ENCODE data around the gene SRGAP2. TPM values are rescaled to one million over a fixed set of nuclear protein-coding genes. Genes with fewer than 3 reads are reported as not detected.
"Not testable (repeated sequence)": the region's sequence is repeated elsewhere in the genome, so short reads cannot be mapped to it uniquely, and the experiment has no call there.

The SRGAP2 gene
- total RNA-seq, 6 donors from 2014 or later: 43.8 to 111 (median 66.2) TPM

GRCh38 chr1:206182368-206183317 is 20.7 kb upstream of the SRGAP2 start:
- not testable (repeated sequence) for H3K4me1 ChIP-seq, H3K9me3 ChIP-seq, H3K27me3 ChIP-seq, H3K27ac ChIP-seq, H3K36me3 ChIP-seq, DNase-seq, H3K4me3 ChIP-seq
- WGBS, 2 donors: 74 to 78% methylated on average over 4 to 5 of the region's 6 CpGs
- ATAC-seq (ENCODE audit: low FRiP score in 2 of 2): peak in 1 of 2 donors; percentile 85

GRCh38 chr1:206183788-206184187 is 19.6 kb upstream of the SRGAP2 start:
- H3K27ac ChIP-seq; H3K27me3 ChIP-seq; ATAC-seq (ENCODE audit: low FRiP score in 2 of 2); H3K36me3 ChIP-seq; H3K9me3 ChIP-seq; DNase-seq; H3K4me1 ChIP-seq; H3K4me3 ChIP-seq: not testable (repeated sequence)
- WGBS, 2 donors: no CpG with 5 or more reads among the region's 2 CpGs

- H3K27me3 ChIP-seq; ATAC-seq (ENCODE audit: low FRiP score in 2 of 2); H3K36me3 ChIP-seq; H3K9me3 ChIP-seq; H3K27ac ChIP-seq; H3K4me3 ChIP-seq; H3K4me1 ChIP-seq; DNase-seq: not testable (repeated sequence)
- no CpG with 5 or more reads among the region's 3 CpGs for WGBS, 2 donors
Measured at GRCh38 chr1:206185778-206186177, 17.6 kb upstream of the SRGAP2 start.

- ATAC-seq (ENCODE audit: low FRiP score in 2 of 2); H3K27me3 ChIP-seq; H3K27ac ChIP-seq; DNase-seq; H3K4me3 ChIP-seq; H3K36me3 ChIP-seq; H3K4me1 ChIP-seq; H3K9me3 ChIP-seq: not testable (repeated sequence)
- 91 to 95% methylated on average over 2 to 3 of the region's 4 CpGs for WGBS, 2 donors
Measured at GRCh38 chr1:206186826-206187225, 16.5 kb upstream of the SRGAP2 start.

GRCh38 chr1:206195182-206195581 is 8.2 kb upstream of the SRGAP2 start:
- H3K9me3 ChIP-seq; H3K4me1 ChIP-seq; H3K36me3 ChIP-seq; H3K27ac ChIP-seq; H3K4me3 ChIP-seq; H3K27me3 ChIP-seq; ATAC-seq (ENCODE audit: low FRiP score in 2 of 2); DNase-seq: not testable (repeated sequence)
- no CpG with 5 or more reads among the region's 2 CpGs for WGBS, 2 donors

GRCh38 chr1:206196748-206197424 is 6.5 kb upstream of the SRGAP2 start:
- H3K27me3 ChIP-seq; H3K36me3 ChIP-seq; DNase-seq; H3K27ac ChIP-seq; H3K4me1 ChIP-seq; H3K9me3 ChIP-seq; ATAC-seq (ENCODE audit: low FRiP score in 2 of 2); H3K4me3 ChIP-seq: not testable (repeated sequence)
- 83 to 100% methylated on average over 2 of the region's 3 CpGs for WGBS, 2 donors

- not testable (repeated sequence) for H3K4me1 ChIP-seq, H3K9me3 ChIP-seq, H3K36me3 ChIP-seq, H3K27me3 ChIP-seq
- ATAC-seq (ENCODE audit: low FRiP score in 2 of 2): peak; percentile 90 to 98
- peak; percentile 46 to 98 for DNase-seq
- WGBS, 2 donors: 0 to 2% methylated on average over 11 to 13 of the region's 36 CpGs
- TF ChIP-seq POLR2AphosphoS5 (IDR thresholded peaks at IDR 0.05): peak in 1 of 2 donors; percentile 4
- Histone ChIP-seq H3K27ac (peak within 1 kb of the TSS; percentile 82 to 90 (median 87)), H3K4me3 (peak within 1 kb of the TSS; percentile 38 to 63 (median 56))
Measured at GRCh38 chr1:206202789-206203363, 465 bp upstream of the SRGAP2 start, which contains the start of gene FAM72A. Gene FAM72A, minus strand, starts transcription at chr1:206202839. Its CDS starts 814 bp downstream, at chr1:206202025.

- peak in 1 of 2 donors; percentile 36 for DNase-seq
- Histone ChIP-seq H3K4me3 (peak overlapping the region in 3 of 4 donors; percentile 42 to 54 (median 48)), H3K27ac (peak overlapping the region in 3 of 4 donors; percentile 60 to 83 (median 79))
- peak in 1 of 2 donors; percentile 0 for ATAC-seq (ENCODE audit: low FRiP score in 2 of 2)
- H3K9me3 ChIP-seq, H3K27me3 ChIP-seq, H3K36me3 ChIP-seq, H3K4me1 ChIP-seq: not testable (repeated sequence)
- no CpG with 5 or more reads among the region's 25 CpGs for WGBS, 2 donors
Measured at GRCh38 chr1:206204159-206204511, 794 bp downstream of the SRGAP2 start.

- not testable (repeated sequence) for H3K4me1 ChIP-seq; ATAC-seq (ENCODE audit: low FRiP score in 2 of 2); H3K36me3 ChIP-seq; H3K27me3 ChIP-seq; H3K9me3 ChIP-seq
- WGBS, 2 donors: 0% methylated on average over 3 of the region's 25 CpGs; no CpG with 5 or more reads in 1 of the 2 donors
- H3K4me3 ChIP-seq: peak overlapping the region; percentile 10 to 57 (median 50)
- peak; percentile 16 to 85 for DNase-seq
- peak overlapping the region; percentile 57 to 87 (median 76) for H3K27ac ChIP-seq
Measured at GRCh38 chr1:206204871-206205270, 1.5 kb downstream of the SRGAP2 start.

GRCh38 chr1:206205569-206205968 is 2.2 kb downstream of the SRGAP2 start:
- not testable (repeated sequence) for H3K4me1 ChIP-seq, H3K9me3 ChIP-seq, H3K27me3 ChIP-seq, H3K36me3 ChIP-seq
- H3K27ac ChIP-seq: peak overlapping the region in 2 of 4 donors; percentile 43 to 44
- ATAC-seq (ENCODE audit: low FRiP score in 2 of 2): peak in 1 of 2 donors; percentile 0
- DNase-seq: peak; percentile 20 to 86
- peak overlapping the region in 3 of 4 donors; percentile 31 to 41 (median 36) for H3K4me3 ChIP-seq
- no CpG with 5 or more reads among the region's 31 CpGs for WGBS, 2 donors

- no CpG with 5 or more reads among the region's 1 CpG for WGBS, 2 donors
- not testable (repeated sequence) for DNase-seq
Measured at GRCh38 chr1:206210802-206211201, 7.5 kb downstream of the SRGAP2 start.

GRCh38 chr1:206215600-206216392 is 12.5 kb downstream of the SRGAP2 start:
- H3K36me3 ChIP-seq; DNase-seq; H3K4me1 ChIP-seq; H3K4me3 ChIP-seq; H3K27me3 ChIP-seq; H3K27ac ChIP-seq; ATAC-seq (ENCODE audit: low FRiP score in 2 of 2); H3K9me3 ChIP-seq: not testable (repeated sequence)
- 78 to 83% methylated on average over 4 of the region's 7 CpGs for WGBS, 2 donors

More at GRCh38 chr1:206210802-206211201, 7.5 kb downstream of the SRGAP2 start:
- H3K36me3 ChIP-seq; H3K4me1 ChIP-seq; H3K9me3 ChIP-seq; H3K27ac ChIP-seq; H3K27me3 ChIP-seq; ATAC-seq (ENCODE audit: low FRiP score in 2 of 2); H3K4me3 ChIP-seq: not testable (repeated sequence)

Data from upper lobe of left lung (tissue), 6 donors.